HEK293T (cell line): ENCODE data around the gene HOXB5.

Source experiments
- CTCF ChIA-PET: fragments of 350-600 bp; formaldehyde crosslinking; extraction: SDS; loops from one replicate; lab custom pipeline; 2021; ENCODE audit warnings: antibody characterized with exemption, inconsistent platforms; lab: Yijun Ruan, JAX
- POLR2A ChIA-PET: fragments of 350-600 bp; formaldehyde crosslinking; extraction: SDS; loops from one replicate; lab custom pipeline; 2020; ENCODE audit warnings: antibody characterized with exemption, inconsistent platforms; lab: Yijun Ruan, JAX
- DNase-seq: peaks from one replicate; pipeline ENCODE4 v3.0.0; 2012; ENCODE audit warnings: mixed read lengths; ENCODE audit errors: extremely low spot score
- ARNT ChIP-seq: fragments of 450-650 bp; IDR thresholded peaks from 2 replicates; pipeline ENCODE4 v1.6.1; 2017; ENCODE audit warnings: mild to moderate bottlenecking
- BHLHE40 ChIP-seq: fragments of 450-650 bp; IDR thresholded peaks from 2 replicates; pipeline ENCODE4 v1.6.1; 2016; ENCODE audit warnings: mild to moderate bottlenecking, moderate library complexity, borderline replicate concordance
- CTBP1 ChIP-seq: fragments of 450-650 bp; IDR thresholded peaks from 2 replicates; pipeline ENCODE4 v1.6.1; 2016; ENCODE audit warnings: borderline replicate concordance
- ELF4 ChIP-seq: fragments of 450-650 bp; IDR thresholded peaks from 2 replicates; pipeline ENCODE4 v1.6.1; 2017; ENCODE audit warnings: antibody characterized with exemption
- FOXA1 ChIP-seq: fragments of 450-650 bp; IDR thresholded peaks from 2 replicates; pipeline ENCODE4 v1.6.1; 2016; ENCODE audit warnings: mild to moderate bottlenecking
- FOXK2 ChIP-seq: fragments of 450-650 bp; IDR thresholded peaks from 2 replicates; pipeline ENCODE4 v1.6.1; 2016; ENCODE audit warnings: mild to moderate bottlenecking
- FOXM1 ChIP-seq: fragments of 450-650 bp; IDR thresholded peaks from 2 replicates; pipeline ENCODE4 v1.6.1; 2017; ENCODE audit warnings: mild to moderate bottlenecking, borderline replicate concordance
- HDGF ChIP-seq: fragments of 450-650 bp; IDR thresholded peaks from 2 replicates; pipeline ENCODE4 v1.6.1; 2017; ENCODE audit warnings: antibody characterized with exemption, borderline replicate concordance
- L3MBTL2 ChIP-seq: fragments of 450-650 bp; conservative IDR thresholded peaks from 2 replicates; pipeline ENCODE4 v1.6.1; 2016; ENCODE audit warnings: mild to moderate bottlenecking
- LEF1 ChIP-seq: fragments of 450-650 bp; IDR thresholded peaks from 2 replicates; pipeline ENCODE4 v1.6.1; 2017; ENCODE audit warnings: mild to moderate bottlenecking, borderline replicate concordance
- NFRKB ChIP-seq: fragments of 450-650 bp; IDR thresholded peaks from 2 replicates; pipeline ENCODE4 v1.6.1; 2016; ENCODE audit warnings: mild to moderate bottlenecking, moderate library complexity
- SP1 ChIP-seq: fragments of 450-650 bp; IDR thresholded peaks from 2 replicates; pipeline ENCODE4 v1.6.1; 2017
- SUZ12 ChIP-seq: fragments of 450-650 bp; IDR thresholded peaks from 2 replicates; pipeline ENCODE4 v1.6.1; 2016; ENCODE audit warnings: mild to moderate bottlenecking
- TARDBP ChIP-seq: fragments of 450-650 bp; IDR thresholded peaks from 2 replicates; pipeline ENCODE4 v1.6.1; 2016
- ZNF384 ChIP-seq: fragments of 450-650 bp; IDR thresholded peaks from 2 replicates; pipeline ENCODE4 v1.6.1; 2016
- TF ChIP-seq, protein P1 (sequence below): fragments of 450-650 bp; IDR thresholded peaks from 2 replicates; pipeline ENCODE4 v1.6.1; 2016

HOXB5 gene

DNA sequence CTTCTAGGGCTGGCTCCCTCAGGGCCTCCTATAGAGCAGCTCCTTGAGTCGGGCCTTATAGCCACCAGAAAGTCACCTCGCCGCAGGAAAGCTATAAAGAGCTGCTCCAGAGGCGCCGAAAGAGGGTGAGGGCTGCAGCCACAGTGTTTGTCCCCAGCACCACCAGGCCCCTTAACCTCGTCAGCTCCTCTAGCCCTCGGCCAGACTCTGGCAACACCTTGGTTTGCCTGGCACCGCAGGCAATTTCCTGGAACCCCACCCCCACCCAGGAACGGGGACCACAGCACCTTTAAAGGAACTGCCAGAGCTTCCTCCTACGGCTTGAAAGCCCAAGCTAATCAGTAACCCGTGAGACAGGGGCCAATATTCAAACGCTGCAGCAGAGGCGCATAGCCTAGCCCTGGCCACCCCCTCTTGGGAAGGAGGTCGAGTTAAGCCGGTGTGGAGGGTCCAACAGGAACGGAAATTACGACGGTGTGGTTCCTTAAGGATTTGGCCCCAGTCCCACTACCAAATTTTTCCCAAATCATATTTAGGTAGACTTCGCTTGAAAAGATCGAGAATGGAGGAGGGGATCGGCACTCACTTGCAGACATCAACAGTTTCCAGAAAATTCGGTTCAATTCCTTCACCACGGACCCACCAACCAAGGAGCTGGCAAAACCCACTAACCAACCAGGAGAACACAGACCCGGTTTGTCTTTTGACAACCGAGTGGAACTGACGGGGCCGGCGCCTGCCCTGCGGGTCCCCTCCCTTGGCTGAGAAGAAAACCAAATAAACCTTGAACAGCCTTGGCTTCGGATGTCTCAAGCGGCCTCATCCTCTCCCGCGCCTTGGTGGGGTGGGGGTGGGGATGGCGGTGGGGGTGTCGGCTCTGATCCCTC lies 8.2 kb upstream of the HOXB5 start:
- POLR2A ChIA-PET = interaction anchor here (1.2 to 1.9 kb wide), 2 partner anchors 8 to 501 kb away, joined by 5 to 14 read pairs; partner anchors contain the start of genes CBX1 and HOXB7
- CTCF ChIA-PET = interaction anchor here (0.6 to 2.0 kb wide), 6 partner anchors 14 to 373 kb away, joined by 3 to 8 read pairs (median 3); no protein-coding TSS in a partner anchor
- no peak for TF ChIP-seq LEF1
- TF ChIP-seq TARDBP = no peak
- no peak for TF ChIP-seq FOXA1
- no peak for TF ChIP-seq ZNF384
- no peak for TF ChIP-seq L3MBTL2
- no peak for TF ChIP-seq SUZ12
- TF ChIP-seq FOXM1 = no peak
- TF ChIP-seq BHLHE40 = no peak
- TF ChIP-seq ARNT = no peak
- TF ChIP-seq ELF4 = no peak
- TF ChIP-seq SP1 = no peak
- no peak for TF ChIP-seq NFRKB
- no peak for TF ChIP-seq CTBP1
- DNase-seq = no peak

DNA sequence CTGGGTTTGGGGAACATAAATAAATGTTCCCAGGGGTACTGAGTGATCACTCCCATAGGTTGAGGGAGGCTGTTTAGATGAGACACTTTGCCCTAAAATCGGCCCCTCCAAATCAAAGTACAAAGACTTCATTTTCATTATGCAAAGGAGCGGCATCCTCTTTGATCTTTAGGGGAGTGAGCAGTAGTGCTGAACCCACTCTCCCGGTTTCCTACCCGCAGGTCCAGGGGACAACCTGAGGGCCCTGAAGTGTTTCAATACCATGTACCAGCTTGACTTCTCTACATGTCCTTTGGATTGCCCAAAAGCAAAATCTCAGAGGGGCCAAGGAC lies 7.6 kb upstream of the HOXB5 start:
- CTCF ChIA-PET = interaction anchor here (0.6 to 2.0 kb wide), 6 partner anchors 14 to 373 kb away, joined by 3 to 8 read pairs (median 3); no protein-coding TSS in a partner anchor
- POLR2A ChIA-PET = interaction anchor here (1.2 to 1.9 kb wide), 2 partner anchors 9 to 500 kb away, joined by 5 to 14 read pairs; partner anchors contain the start of genes CBX1 and HOXB7
- no peak for DNase-seq
- TF ChIP-seq SUZ12 (no peak), SP1 (no peak), FOXK2 (no peak), CTBP1 (no peak), BHLHE40 (no peak), NFRKB (no peak), HDGF (no peak), ARNT (no peak)

DNA sequence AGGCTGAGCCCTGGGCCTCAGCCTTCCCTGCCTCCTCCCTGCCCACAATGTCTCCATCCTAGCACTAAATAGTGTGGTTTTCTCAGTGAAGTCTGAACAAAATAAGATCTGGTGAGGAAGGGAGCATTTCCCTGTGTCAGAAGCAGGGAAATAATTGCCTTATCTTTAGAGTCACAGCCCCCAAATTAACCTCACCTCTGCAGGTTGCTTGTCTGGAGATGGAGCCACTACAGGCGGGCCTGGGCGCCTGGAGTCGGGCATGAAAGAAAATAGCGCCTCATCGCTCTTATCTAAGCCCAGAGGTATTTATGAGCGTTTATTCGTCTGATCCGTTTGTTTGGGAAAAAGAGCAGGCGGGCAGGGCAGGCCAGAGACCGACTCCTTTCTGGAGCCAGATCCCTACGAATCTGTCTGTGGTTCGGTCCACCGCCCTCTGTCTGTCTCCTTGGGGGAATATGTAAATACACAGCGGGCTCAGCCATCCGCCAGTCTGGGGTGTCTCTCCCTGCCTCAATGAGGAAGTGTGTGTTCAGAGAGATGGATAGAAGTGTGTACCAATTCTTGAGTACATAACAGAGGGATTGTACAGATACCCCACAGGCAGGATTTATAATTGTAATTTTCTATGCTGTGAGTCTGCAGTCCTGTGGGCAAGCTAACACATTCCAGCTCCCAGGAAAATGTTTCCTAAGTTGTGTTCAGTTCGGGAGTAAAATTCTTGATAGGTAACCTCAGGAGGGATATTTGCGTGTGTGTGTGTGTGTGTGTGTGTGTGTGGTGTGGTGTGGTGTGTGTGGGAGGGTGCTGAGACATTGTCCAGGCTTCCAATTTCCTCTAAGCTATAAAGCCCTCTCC lies 6.9 kb upstream of the HOXB5 start:
- ChIA-PET POLR2A (interaction anchor here (1.9 kb wide), 1 partner anchor 10 kb away, joined by 14 read pairs; the partner anchor contains the start of gene HOXB7), CTCF (interaction anchor here (0.6 to 2.0 kb wide), 5 partner anchors 13 to 372 kb away, joined by 3 to 8 read pairs (median 3); no protein-coding TSS in a partner anchor)
- no peak for TF ChIP-seq ELF4
- DNase-seq = no peak

DNA sequence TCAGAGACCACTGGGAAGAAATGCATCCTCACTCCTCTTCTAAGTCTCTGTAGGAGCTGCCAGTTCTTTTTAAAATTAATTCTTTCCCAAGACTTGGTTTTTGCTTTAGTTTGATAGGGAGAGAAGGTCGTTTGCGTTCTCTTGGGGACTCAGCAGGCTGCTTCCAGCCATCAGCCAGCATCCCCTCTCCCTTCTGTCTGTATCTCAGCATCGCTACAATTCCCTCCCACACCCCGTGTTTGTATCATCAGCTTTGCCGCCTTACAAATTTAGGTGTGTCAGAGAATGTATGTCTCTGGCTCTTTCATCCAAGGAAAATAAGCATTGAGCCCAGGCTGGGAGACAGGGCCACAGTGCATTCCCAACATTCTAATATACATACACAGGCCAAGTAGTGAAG lies 5.8 kb upstream of the HOXB5 start:
- POLR2A ChIA-PET = interaction anchor here (1.2 to 1.9 kb wide), 3 partner anchors 10 to 12 kb away, joined by 5 to 8 read pairs (median 6); no protein-coding TSS in a partner anchor
- no peak for TF ChIP-seq SP1
- no peak for DNase-seq
- CTCF ChIA-PET = interaction anchor here (0.5 to 1.5 kb wide), 4 partner anchors 10 to 224 kb away, joined by 3 to 5 read pairs (median 4); no protein-coding TSS in a partner anchor

DNA sequence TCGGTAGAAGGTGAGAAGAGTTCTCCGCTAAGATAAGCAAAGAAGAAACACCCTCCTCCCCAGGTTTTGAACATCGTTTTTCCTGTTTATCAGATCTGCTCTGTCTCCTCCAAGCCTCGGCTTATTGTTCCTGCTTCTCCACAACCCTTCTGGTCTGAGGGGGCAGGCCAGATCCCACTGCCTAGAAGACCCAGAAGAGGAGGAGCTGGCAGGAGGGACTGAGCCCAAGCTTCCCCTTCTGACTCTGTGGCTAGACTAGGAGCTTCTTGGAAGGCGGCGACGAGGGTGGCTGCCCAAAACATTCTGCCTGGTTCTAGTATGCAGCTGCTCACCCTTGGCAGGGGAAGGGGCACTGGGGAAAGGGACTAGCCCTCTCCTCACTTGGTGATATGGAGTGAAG lies 5.2 kb upstream of the HOXB5 start:
- no peak for TF ChIP-seq TARDBP
- no peak for TF ChIP-seq LEF1
- no peak for TF ChIP-seq NFRKB
- TF ChIP-seq SP1 = no peak
- no peak for TF ChIP-seq CTBP1
- TF ChIP-seq HDGF = no peak
- no peak for DNase-seq
- POLR2A ChIA-PET = interaction anchor here (1.0 to 1.9 kb wide), 4 partner anchors 10 to 24 kb away, joined by 4 to 8 read pairs (median 6); no protein-coding TSS in a partner anchor
- CTCF ChIA-PET = interaction anchor here (0.5 to 1.5 kb wide), 4 partner anchors 10 to 224 kb away, joined by 3 to 5 read pairs (median 4); no protein-coding TSS in a partner anchor

DNA sequence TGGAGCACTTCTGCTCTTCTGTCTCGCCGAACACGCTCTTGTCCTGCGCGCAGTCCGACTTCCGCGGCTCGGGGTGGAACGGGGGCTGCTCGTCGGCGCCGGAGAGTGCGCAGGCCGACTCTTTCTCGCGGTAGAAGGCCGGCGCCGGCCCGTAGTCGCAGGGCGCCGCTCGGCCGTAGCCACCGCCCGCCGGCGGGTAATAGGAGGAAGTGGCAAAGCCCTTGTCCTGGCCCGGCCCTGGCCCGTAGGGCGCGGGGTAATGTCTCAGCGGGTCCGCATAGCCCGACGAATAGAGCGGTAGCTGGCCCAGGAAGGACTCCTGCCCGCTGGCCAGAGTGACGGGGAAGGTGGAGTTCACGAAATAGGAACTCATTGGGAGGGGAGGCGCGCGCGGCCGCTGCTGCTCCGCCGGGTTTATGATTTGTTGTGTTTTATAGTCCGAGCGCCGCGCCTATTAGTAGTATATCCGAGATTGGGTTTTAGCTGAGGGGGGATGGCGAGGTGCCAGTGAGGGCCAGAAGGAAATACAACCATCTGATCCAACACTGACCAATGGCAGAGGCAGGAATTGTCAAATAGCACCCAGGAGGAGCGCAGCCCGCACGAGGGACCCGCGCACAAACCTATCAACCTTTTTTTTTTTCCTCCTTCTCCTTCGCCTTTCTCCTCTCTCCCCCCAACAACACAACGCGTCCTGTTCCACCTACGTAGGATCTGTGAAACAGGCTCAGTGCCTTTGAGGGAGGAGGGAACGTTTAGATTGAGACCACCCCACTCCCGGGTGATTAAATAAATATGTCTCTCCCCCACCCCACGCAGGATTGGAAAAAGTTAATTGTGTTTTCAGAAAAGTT lies 4.4 kb upstream of the HOXB5 start:
- TF ChIP-seq, protein P1, sequence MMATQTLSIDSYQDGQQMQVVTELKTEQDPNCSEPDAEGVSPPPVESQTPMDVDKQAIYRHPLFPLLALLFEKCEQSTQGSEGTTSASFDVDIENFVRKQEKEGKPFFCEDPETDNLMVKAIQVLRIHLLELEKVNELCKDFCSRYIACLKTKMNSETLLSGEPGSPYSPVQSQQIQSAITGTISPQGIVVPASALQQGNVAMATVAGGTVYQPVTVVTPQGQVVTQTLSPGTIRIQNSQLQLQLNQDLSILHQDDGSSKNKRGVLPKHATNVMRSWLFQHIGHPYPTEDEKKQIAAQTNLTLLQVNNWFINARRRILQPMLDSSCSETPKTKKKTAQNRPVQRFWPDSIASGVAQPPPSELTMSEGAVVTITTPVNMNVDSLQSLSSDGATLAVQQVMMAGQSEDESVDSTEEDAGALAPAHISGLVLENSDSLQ = peak; percentile 65; the same call in 1 of the 2 replicates
- TF ChIP-seq CTBP1 = peak; percentile 74; the same call in 1 of the 2 replicates
- TF ChIP-seq ARNT = no peak
- TF ChIP-seq L3MBTL2 = peak; percentile 94
- no peak; the same call in 1 of the 2 replicates for TF ChIP-seq ZNF384
- TF ChIP-seq FOXM1 = no peak
- ChIA-PET CTCF (interaction anchor here (1.5 kb wide), 1 partner anchor 20 kb away, joined by 5 read pairs; no protein-coding TSS in a partner anchor), POLR2A (interaction anchor here (1.0 to 1.9 kb wide), 3 partner anchors 9 to 23 kb away, joined by 4 to 8 read pairs (median 6); no protein-coding TSS in a partner anchor)
- peak; percentile 70 for DNase-seq
